GM12878 (cell line): ENCODE measurements around the gene SMC1B.

Experiments
- CEBPB ChIP-seq, 2 experiments: fragments of 150-350 bp in 1 of 2; IDR thresholded peaks; 2 replicates each; pipeline ENCODE4 v1.6.1; 2012 to 2014; ENCODE audit warnings: low read depth in 2 of 2, low read length in 2 of 2, borderline replicate concordance in 1 of 2, inconsistent platforms in 1 of 2
- CTCF ChIP-seq, 3 experiments: IDR thresholded peaks in 2 of 3; conservative IDR thresholded peaks in 1 of 3; 2 replicates each; pipeline ENCODE4 v1.5.1; 2011; ENCODE audit warnings: low read depth in 3 of 3, low read length in 3 of 3, mild to moderate bottlenecking in 3 of 3, control low read depth in 2 of 3, moderate library complexity in 2 of 3, inconsistent platforms in 1 of 3, mixed read lengths in 1 of 3; ENCODE audit not compliant: control insufficient read depth in 2 of 3, insufficient read depth in 1 of 3; ENCODE audit errors: extremely low read depth in 1 of 3
- KDM1A ChIP-seq: fragments of 200-600 bp; sonication (generic); IDR thresholded peaks from 2 replicates; pipeline ENCODE4 v1.6.1; 2016; ENCODE audit warnings: borderline replicate concordance
- NFYA ChIP-seq: IDR thresholded peaks from 2 replicates; pipeline ENCODE4 v1.6.1; 2011; ENCODE audit warnings: low read depth, mild to moderate bottlenecking, low read length, improper control_type of control experiment, borderline replicate concordance
- POLR2A ChIP-seq: IDR thresholded peaks from 2 replicates; pipeline ENCODE4 v1.6.1; 2011; ENCODE audit warnings: low read depth, mild to moderate bottlenecking, low read length
- POLR2AphosphoS5 ChIP-seq: IDR thresholded peaks from 2 replicates; pipeline ENCODE4 v1.6.1; 2011; ENCODE audit warnings: mild to moderate bottlenecking, low read length, inconsistent platforms
- RCOR1 ChIP-seq: conservative IDR thresholded peaks from 2 replicates; pipeline ENCODE4 v1.6.1; 2012; ENCODE audit warnings: low read depth, low read length, improper control_type of control experiment
- RUNX3 ChIP-seq: IDR thresholded peaks from 2 replicates; pipeline ENCODE4 v1.6.1; 2012; ENCODE audit warnings: low read length, inconsistent platforms
- SUZ12 ChIP-seq: fragments of 200-600 bp; sonication (generic); IDR thresholded peaks from one replicate; pipeline ENCODE4 v1.6.1; 2018; ENCODE audit warnings: antibody characterized with exemption, mild to moderate bottlenecking; ENCODE audit not compliant: unreplicated experiment
- TAF1 ChIP-seq: IDR thresholded peaks from 2 replicates; pipeline ENCODE4 v1.6.1; 2011; ENCODE audit warnings: mild to moderate bottlenecking, low read depth, low read length, borderline replicate concordance
- ZNF207 ChIP-seq: fragments of 450-650 bp; IDR thresholded peaks from 2 replicates; pipeline ENCODE4 v1.6.1; 2014; ENCODE audit warnings: antibody characterized with exemption, mild to moderate bottlenecking, borderline replicate concordance
- ZNF274 ChIP-seq: IDR thresholded peaks from one replicate; pipeline ENCODE4 v1.8.0; 2011; ENCODE audit not compliant: insufficient read length, insufficient read depth
- ZNF384 ChIP-seq: IDR thresholded peaks from 2 replicates; pipeline ENCODE4 v1.6.1; 2012; ENCODE audit warnings: low read depth, mild to moderate bottlenecking, low read length, improper control_type of control experiment, borderline replicate concordance

GRCh38 chr22:45359627-45360026 is 53.8 kb downstream of the SMC1B start:
- TF ChIP-seq TAF1 (no peak), CTCF (IDR thresholded peaks at IDR 0.05 in 2 of 3, conservative IDR thresholded peaks at IDR 0.05 in 1 of 3; ENCODE audit: control insufficient read depth in 2 of 3, extremely low read depth in 1 of 3, insufficient read depth in 1 of 3, low read depth in 3 of 3, low read length in 3 of 3) (no peak), RCOR1 (no peak), ZNF384 (no peak), RUNX3 (no peak), ZNF274 (no peak), KDM1A (no peak), ZNF207 (no peak), CEBPB (IDR thresholded peaks at IDR 0.05; ENCODE audit: borderline replicate concordance in 1 of 2, low read depth in 2 of 2, low read length in 2 of 2) (no peak), NFYA (no peak), POLR2A (no peak), POLR2AphosphoS5 (no peak), SUZ12 (no peak)
